ENCODE data around the gene NSDHL. TPM values are rescaled to one million over a fixed set of nuclear protein-coding genes. Genes with fewer than 3 reads are reported as not detected.

NSDHL gene
- total and polyA plus RNA-seq, 2 of the 13 experiments (the other 11 are each of a cell fraction or from before 2014, with no cell fraction given), result 26.2 to 49.3 TPM

DNA sequence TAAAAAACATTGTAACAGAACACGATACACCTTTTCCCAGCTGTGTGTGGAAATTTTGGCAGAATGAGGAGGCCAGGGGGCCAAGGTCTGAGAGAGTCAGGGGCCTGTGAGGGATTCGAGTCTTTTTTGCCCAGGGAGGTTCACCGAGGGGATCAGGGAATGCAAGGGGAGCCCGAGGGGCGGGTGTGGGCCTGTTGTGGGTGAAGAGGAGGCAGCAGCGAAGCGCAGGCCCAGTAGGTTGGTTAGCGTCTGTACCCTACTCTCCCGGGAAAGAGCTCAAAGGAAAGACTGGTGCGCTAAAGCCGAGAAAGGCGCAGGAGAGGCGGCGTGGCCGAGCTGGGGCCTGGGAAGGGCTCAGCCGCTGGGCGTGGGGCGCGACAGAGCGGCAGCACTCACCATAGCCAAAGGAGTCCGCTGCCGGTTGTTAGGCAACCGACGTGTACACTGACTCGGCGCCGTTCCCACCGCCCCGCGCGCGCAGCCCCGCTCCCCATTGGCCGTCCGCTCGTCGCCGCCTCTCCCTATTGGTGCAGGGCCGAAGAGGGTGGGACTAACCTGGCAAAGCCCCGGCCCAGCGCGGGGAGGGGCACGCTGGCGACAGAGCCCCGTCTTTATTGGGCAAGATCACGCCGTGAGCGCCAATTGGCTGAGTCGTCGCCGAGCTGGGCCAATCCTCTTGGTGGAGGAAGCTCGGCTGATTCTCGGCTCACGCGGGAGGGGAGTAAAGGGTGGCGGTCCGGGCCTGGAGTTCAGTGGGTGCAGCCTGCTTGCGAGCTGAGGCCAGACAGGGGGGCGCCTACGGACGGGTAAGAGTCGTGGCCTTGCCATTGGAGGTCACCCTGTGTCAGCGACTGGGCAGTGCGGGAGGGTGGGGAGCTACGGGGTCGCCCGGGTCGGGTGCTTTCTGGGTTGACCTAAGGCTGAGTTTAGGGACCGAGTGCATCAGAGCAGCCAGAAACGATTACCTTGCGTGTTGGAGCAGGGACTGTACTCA is at the start of gene NSDHL, which contains the start of gene CETN2 (continued):
- peak in 1 of 2 experiments; percentile 56; a peak in 1 of 4 replicates for TF ChIP-seq REST (IDR thresholded peaks at IDR 0.05; ENCODE audit: borderline replicate concordance in 1 of 2, low read depth in 1 of 2, low read length in 2 of 2)
- no peak for TF ChIP-seq ZNF720 (CRISPR knock-in tag; IDR thresholded peaks at IDR 0.05)
- peak; percentile 22; the same call in 1 of the 2 replicates for TF ChIP-seq HNRNPL (IDR thresholded peaks at IDR 0.05; ENCODE audit: low read depth, low read length)
- no peak for TF ChIP-seq PRDM10 (CRISPR knock-in tag; IDR thresholded peaks at IDR 0.05; ENCODE audit: low read depth)
- TF ChIP-seq KAT2B (IDR thresholded peaks at IDR 0.05; ENCODE audit: borderline replicate concordance, low read depth, low read length), result no peak
- 0 out of 2 replicates have a peak, but pooled peaks have one; percentile 33 for TF ChIP-seq ZBTB3 (CRISPR knock-in tag; IDR thresholded peaks at IDR 0.05; ENCODE audit: borderline replicate concordance, low read depth)
- no peak for TF ChIP-seq EZH2 (conservative IDR thresholded peaks at IDR 0.05; ENCODE audit: low read depth, low read length)
- TF ChIP-seq CEBPG (CRISPR knock-in tag; IDR thresholded peaks at IDR 0.05), result peak; percentile 72; the same call in 1 of the 2 replicates
- TF ChIP-seq, protein P1, sequence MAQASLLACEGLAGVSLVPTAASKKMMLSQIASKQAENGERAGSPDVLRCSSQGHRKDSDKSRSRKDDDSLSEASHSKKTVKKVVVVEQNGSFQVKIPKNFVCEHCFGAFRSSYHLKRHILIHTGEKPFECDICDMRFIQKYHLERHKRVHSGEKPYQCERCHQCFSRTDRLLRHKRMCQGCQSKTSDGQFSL (CRISPR knock-in tag; IDR thresholded peaks at IDR 0.05), result no peak
- TF ChIP-seq POGZ (CRISPR knock-in tag; IDR thresholded peaks at IDR 0.05), result peak; percentile 65; the same call in 1 of the 2 replicates
- TF ChIP-seq MTF1 (CRISPR knock-in tag; IDR thresholded peaks at IDR 0.05), result no peak
- no peak for TF ChIP-seq ZNF781 (CRISPR knock-in tag; IDR thresholded peaks at IDR 0.05; ENCODE audit: borderline replicate concordance, not compliant biosample characterization)
- peak; percentile 71; the same call in 1 of the 2 replicates for TF ChIP-seq RFX1 (IDR thresholded peaks at IDR 0.05)
- peak; percentile 63; the same call in 1 of the 2 replicates for TF ChIP-seq NRL (CRISPR knock-in tag; IDR thresholded peaks at IDR 0.05; ENCODE audit: borderline replicate concordance)
- TF ChIP-seq CREB1 (IDR thresholded peaks at IDR 0.05), result peak; percentile 66
- peak; percentile 78; the same call in 1 of the 2 replicates for TF ChIP-seq CREB1 (CRISPR knock-in tag; IDR thresholded peaks at IDR 0.05)
- peak; percentile 47; the same call in 1 of the 2 replicates for TF ChIP-seq ZFP91 (CRISPR knock-in tag; IDR thresholded peaks at IDR 0.05; ENCODE audit: borderline replicate concordance)

Data from HepG2 (cell line).